Stimulated activated CD8-positive, alpha-beta memory T cell treated with anti-CD3 and anti-CD28 coated beads, Interleukin-15, amount 100 ng/mL, for 4 hours (primary cell): ENCODE measurements around the gene MAT2A.
A peak's percentile ranks its signal among the peaks of the same experiment; 100 is the strongest.
"Not testable (repeated sequence)": the region's sequence is repeated elsewhere in the genome, so short reads cannot be mapped to it uniquely, and the experiment has no call there.

Source experiments
- DNase-seq, 2 donors: peaks; one replicate each; pipeline ENCODE4 v3.0.0-alpha.2; 2020; ENCODE audit warnings: low read depth in 2 of 2

The MAT2A gene

DNA sequence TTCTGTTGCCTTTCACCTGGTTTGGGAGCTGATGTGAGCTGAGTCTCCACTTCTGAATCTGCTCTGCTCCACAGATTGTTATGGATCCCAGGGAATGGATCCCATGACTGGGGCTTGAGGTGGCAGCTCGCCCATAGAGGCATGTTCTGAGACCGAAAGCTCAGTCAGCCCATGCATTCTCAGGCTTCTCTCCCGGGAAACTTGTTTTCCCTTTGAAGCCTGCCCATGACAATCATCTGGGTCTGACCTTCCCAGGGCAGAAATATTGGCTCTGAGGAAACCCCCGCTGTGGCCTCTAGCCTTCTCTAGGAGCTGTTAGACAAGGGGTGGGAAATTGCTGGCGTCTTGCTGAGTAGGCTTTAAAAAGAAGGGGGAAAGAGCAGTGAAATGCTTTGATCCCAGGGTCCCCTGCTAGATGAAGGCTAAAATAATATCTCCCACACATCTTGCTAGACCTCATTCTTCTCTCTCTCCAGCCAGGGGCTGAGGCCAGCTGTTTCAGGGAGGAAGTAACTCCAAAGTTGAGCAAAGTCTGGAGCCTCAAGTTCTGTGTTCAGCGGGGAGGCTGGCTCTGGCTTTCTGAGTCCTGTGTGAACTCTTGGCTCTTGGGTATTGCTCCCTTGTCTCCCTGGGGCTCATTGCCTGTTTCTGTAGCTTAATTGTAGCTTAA, 40.4 kb downstream of the MAT2A start:
- no peak for DNase-seq

DNA sequence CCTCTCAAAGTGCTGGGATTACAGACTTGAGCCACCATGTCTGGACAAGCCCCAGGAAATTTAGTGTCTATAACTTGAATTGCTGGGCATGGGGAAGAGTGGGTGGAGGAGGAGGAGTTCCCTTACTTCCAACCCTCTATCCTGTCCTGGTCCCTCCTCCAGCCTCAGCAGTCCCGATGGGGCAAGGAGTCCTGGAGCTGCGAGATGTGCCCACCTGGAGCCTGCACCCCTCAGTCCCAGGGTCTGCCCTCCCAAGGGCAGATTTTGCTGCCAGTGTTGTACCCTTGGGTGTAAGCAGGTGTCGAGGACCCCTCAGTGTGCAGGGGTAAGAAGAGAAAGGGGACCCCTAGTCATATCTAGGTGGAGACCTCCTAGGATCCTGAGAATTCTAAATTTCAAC, 41.2 kb downstream of the MAT2A start:
- DNase-seq: no peak

DNA sequence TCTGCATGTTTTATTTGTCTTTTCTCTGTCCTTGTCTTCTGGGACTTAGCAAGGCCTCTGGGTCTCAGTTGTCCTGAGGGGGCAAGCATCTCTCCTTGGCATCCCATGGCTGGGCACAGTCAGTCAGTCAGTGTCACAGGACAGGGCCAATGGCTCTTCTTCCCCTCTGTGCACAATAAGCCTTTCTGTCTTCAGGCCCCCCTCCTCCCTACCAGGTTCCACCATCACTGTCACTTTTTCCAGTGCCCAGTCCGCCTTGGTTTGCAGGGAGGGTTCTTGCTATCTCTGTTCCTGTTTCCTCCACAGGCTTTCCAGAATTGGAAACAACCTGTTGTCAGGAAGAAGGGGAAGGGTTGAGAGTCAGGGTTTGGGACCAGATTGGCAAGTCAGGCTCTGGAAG, 43.5 kb downstream of the MAT2A start:
- DNase-seq: no peak

DNA sequence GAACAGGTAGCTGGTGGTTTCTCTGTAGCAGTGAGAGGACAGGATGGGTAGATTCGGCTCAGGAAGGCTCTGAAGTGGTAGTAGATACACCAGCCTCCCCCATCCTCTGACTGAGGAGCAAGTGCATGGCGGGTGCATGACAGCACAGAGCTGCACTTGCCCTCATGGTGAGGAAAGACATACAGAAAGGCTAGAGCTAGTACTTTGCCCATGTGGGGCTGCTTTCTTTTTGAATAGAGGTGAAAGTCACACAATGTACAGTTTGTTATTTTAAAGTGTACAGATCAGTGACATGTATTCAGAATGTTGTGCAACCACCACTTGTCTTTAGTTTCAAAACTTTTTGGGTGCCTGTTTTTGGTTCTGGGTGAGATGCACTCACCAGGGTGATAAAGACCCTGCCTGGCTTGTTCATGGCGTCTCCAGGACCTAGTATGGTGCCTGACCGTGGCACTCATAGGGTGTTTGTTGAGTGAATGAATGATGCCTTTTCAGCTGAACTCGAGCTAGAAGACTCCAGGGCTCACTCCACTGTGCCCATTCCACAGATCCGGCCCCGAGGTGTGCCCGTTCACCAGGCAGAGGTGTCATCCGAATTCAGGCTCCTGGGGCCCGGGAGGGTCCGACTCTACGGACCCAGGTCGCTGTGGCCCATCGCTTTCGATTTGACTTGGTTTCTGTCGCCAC, 44.8 kb downstream of the MAT2A start:
- DNase-seq: no peak

DNA sequence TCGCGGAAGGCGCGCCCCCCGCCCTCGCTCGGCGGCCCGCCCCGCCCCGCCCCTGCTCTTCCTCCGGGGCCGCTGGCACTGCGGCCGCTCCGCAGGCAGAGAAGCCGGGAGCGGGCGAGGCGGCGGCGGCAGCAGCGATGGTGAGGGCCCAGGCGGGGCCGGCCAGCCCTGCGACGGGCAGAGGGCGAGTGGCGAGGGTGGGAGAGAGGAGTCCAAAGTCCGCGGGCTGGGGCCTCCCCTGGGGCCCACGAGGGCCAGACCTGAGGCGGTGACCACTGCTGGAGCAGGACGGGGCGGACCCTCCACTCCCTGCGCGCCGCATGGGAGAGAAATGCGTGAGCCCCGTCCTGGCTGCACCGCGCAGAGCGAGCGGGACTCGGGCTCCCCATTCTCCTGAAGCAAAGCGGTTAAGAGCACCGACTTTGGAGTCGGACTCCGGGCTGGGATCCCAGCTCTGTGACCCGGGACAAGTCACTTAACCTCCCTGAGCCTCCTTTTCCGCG, 45.4 kb downstream of the MAT2A start, which contains the start of gene VAMP5:
VAMP5 (plus strand) TSS at position 78 of the 503 bp plus-strand sequence; CDS start at position 138, 60 bp downstream.
- DNase-seq: peak in 1 of 2 donors; percentile 18

DNA sequence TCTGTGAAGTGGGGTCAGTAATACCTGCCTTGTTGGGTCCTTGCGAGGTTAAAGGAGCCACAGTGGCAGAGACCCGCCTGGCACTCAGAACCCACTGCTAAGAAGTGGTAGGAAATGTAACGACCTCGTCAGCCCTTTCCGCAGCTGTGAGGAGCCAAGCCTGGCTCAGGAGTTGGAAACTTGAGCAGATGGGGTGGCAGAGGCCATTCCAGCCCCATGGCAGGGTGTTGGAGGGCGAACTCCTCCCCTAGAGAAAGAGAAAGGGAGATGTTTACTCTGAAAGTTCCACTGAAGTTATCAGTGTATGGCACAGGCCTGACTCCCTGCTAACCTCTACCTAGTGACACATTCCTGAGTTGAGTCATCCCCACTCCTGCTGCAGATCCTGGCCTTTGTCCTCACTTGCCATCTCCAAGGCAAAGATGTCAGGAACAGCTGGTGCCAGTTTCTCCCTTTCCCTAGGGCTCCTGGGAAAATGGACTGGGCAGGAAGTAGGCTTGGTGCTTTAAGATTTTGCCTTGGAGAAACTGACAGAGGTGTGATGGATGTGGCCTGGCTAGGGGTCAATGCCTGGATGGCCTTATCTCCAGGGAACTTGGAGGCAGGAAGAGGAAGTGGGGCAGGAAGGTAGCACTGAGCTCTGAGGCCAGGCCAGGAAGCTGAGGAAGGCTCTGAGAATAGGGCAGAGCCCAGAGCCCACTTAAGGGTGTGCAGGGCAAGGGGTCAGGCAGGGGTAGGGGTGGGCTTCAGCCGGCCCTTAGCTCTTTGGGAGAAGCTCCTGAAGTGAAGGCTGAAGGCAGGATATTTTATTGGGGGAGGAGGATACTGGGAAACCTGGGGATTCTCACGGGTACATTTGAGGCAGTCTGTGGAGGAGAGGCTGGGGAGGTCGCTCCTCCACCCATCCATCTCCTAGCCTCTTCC, 46.2 kb downstream of the MAT2A start:
- no peak for DNase-seq

DNA sequence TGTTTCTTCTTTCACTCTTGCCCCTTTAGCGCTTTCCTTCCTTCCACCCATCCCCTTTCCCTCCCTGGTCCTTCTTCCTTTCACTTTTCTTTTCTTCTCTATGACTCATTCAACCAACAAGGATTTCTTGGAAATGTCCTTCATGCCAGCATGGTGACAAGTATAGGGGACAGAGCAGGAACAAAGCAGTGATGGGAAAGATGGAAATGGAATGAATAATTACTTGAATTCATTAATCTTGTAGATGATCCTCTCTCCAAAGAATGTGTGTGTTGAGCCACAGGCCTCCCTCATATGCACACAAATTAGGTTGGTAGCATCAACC, 46.8 kb downstream of the MAT2A start:
- DNase-seq: no peak

DNA sequence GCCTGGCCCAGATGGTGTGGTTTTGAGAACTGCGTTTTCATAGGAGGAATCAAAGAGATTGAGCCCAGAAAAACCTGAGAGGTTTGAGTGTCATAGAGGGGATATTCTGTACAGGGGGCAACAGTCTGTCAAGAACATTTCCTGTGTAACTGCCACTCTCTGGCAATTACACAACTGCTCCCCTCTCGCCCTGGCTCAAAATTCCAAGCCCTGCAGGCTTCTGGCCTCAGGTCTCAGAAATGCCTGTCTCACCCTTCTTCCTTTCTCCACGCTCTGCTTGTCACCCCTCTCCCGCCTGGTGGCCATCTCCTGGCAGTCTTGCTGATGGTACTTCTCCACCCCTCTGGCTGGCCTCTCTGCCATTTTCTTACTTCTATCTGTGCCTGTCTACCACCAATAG, 49.3 kb downstream of the MAT2A start:
- DNase-seq: no peak

DNA sequence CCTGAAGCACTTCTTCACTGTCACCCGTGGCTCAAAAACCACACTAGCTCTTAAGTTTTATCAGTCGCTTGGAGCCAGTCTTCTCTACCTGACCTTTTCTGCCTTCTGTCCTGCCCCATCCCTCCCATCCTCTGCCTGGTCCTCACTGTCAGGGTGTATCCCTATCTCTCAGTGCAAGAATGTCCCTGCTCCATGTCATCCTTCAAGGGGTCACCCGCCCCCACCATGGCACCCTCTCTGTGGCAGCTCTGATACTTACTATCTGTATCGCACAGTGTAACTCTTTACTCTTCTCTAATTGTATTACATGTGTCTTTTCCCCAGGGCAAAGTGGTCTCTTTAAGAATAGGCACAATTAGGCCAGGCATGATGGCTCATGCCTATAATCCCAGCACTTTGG, 49.7 kb downstream of the MAT2A start:
- DNase-seq: no peak

DNA sequence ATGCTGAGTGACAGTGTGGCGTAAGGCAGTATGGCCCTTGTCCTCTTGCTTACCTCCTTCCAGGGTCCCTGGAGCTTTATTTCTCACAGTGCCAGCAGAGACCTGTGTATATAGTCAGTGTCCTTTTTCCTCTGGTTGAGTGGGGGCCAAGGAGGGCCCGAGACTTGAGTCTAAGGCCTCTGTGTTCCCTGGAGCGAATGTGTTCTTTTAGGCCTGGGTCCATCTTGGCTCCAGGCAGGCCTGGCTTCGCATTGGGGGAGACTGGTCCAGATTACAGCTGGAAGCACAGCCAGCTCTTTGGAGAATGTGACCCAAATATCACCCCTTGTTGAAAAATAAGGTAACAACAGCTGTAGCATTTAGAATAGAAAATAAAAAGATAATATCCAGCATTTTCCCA, 50.2 kb downstream of the MAT2A start:
- no peak for DNase-seq

DNA sequence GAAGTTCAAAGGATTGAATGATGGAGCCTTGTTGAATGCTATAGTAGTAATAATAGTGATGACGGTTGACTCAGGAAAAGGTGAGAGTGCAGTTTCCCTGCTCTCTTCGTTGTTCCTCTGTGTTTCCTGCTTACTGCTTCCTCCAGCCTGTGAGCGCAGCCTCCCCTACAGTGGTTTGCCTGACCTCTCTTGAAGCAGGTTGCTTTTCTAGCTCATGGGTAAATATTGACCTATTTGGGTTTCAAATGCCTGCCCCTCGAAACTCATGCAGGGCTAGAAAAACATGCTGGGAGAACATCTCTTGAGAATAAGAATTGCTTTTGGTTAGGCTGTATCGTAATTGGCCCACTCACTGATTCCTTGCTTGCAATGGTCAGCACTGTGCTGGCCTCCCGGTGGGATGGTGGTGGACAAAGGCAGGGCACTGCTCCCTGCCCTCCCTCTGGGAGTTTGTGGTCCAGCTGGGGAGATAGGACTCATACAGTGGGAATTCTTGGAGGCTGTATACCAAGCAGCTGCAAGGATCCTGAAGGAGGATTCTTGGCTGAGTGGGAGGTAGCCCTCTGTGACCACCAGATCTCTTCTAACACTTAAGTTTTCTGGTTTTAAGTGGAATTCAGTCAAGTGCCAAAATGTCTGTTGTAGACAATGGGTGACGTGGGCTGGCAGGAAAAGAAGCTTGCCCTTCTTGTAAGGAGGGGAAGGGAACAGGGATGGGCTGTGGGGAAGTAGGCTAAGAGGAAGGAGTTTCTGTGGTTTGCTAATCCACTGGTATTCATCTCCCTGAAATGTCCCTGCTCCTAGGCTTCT, 51.2 kb downstream of the MAT2A start:
- DNase-seq: no peak

DNA sequence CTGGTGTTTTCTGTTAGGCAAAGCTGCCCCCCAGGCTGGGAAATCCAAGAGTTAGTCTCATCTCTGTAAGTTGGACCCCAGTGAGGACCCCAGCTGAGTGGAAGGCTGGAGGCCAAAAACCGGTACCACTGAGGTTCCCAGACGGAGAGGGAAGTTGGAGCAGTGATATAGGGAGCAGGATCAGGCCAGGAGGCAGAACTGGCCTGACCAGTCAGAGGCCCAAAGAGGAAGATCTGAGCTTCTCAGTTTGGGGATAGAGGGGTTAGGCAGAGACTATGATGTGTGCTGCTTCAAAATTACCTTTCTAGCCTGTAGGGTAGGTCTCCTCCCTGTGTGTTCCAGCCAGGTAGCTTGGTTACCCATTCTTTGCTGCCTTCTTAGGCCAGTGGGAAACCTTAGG, 52.0 kb downstream of the MAT2A start:
- DNase-seq: no peak

DNA sequence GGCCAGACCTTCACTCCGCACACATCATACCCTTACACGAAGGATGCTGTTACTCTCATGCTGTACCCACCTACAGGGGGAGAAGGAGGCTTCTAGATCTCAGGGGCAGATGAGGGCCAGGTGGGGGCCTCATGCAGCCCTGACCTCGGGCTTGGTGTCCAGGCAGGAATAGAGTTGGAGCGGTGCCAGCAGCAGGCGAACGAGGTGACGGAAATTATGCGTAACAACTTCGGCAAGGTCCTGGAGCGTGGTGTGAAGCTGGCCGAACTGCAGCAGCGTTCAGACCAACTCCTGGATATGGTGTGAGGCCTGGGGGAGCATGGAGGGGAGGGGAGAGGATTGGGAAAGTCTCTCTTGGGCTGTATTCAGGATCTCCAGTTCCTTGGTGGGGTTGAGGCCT, 52.6 kb downstream of the MAT2A start:
- no peak for DNase-seq

DNA sequence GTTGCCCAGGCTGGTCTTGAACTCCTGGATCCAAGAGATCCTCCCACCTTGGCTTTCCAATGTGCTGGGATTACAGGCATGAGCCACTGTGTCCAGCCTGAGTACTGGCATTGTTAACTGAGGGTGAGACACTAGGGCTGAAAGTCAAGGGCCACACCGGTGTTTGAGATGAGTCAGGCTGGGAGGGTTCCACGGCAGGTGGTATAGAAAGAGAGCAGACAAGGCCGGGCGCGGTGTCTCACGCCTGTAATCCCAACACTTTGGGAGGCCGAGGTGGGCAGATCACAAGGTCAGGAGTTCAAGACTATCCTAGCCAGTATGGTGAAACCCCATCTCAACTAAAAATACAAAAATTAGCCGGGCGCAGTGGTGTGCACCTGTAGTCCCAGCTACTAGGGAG, 53.3 kb downstream of the MAT2A start:
- not testable (repeated sequence) for DNase-seq

DNA sequence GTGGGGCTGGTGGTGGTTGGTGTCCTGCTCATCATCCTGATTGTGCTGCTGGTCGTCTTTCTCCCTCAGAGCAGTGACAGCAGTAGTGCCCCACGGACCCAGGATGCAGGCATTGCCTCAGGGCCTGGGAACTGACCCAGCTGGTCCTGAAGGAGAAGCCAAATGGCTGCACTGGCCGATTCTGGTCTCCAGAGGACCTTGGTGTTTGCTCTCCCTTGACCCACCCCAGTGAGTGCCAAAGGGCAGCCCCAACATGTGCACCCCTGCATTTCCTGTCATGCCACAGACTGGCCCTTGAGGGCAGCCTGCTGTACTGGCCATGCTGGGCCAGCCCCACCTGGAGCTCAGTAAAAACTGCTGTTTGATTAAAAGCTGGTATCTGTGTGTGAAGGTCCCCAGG, 54.1 kb downstream of the MAT2A start:
- no peak for DNase-seq
